Measurements from ENCODE around the gene SPATA32.

- TF ChIP-seq SIN3A (IDR thresholded peaks at IDR 0.05; ENCODE audit: borderline replicate concordance, insufficient read depth, low read length): no peak
- no peak for TF ChIP-seq TAF1 (IDR thresholded peaks at IDR 0.05; ENCODE audit: borderline replicate concordance, insufficient read depth, low read length)
- TF ChIP-seq POLR2AphosphoS5 (IDR thresholded peaks at IDR 0.05; ENCODE audit: low read depth, low read length): no peak
- TF ChIP-seq REST (IDR thresholded peaks at IDR 0.05; ENCODE audit: insufficient read depth in 1 of 2, low read depth in 2 of 2, low read length in 2 of 2): no peak
Measured at GRCh38 chr17:45222996-45223538, 38.8 kb downstream of the SPATA32 start.

Data from PFSK-1 (cell line).